H1 (cell line): ENCODE measurements around the gene CCNI2. TPM values are rescaled to one million over a fixed set of nuclear protein-coding genes. Genes with fewer than 3 reads are reported as not detected.

Experiments
- BCL11A ChIP-seq, 2 experiments: IDR thresholded peaks; one replicate each; pipeline ENCODE4 v1.6.1; 2011; ENCODE audit warnings: low read depth in 2 of 2, low read length in 2 of 2, mild to moderate bottlenecking in 2 of 2
- CBX5 ChIP-seq: fragments of 300-800, 300-1000 bp; sonication (generic); IDR thresholded peaks from 2 replicates; pipeline ENCODE4 v1.7.1; 2016; ENCODE audit warnings: antibody characterized with exemption, low read length, low read depth
- CBX8 ChIP-seq: fragments of 300-800, 300-1000 bp; sonication (generic); IDR thresholded peaks from 2 replicates; pipeline ENCODE4 v1.7.1; 2016; ENCODE audit warnings: low read depth, low read length, borderline replicate concordance
- GABPA ChIP-seq: IDR thresholded peaks from 2 replicates; pipeline ENCODE4 v1.6.1; 2011; ENCODE audit warnings: mild to moderate bottlenecking, low read length, moderate library complexity, borderline replicate concordance; ENCODE audit not compliant: insufficient read depth
- HDAC2 ChIP-seq, 2 experiments: fragments of 300-600 bp in 1 of 2; sonication (generic) in 1 of 2; IDR thresholded peaks; 2 replicates each; pipeline ENCODE4 v1.6.1; 2011 to 2012; ENCODE audit warnings: low read depth in 2 of 2, low read length in 2 of 2, mild to moderate bottlenecking in 2 of 2, moderate library complexity in 2 of 2, borderline replicate concordance in 1 of 2, inconsistent platforms in 1 of 2
- KDM5A ChIP-seq: fragments of 200-600 bp; IDR thresholded peaks from 2 replicates; pipeline ENCODE4 v1.7.1; 2012; ENCODE audit warnings: mild to moderate bottlenecking, low read length, inconsistent platforms, mixed read lengths
- PHF8 ChIP-seq: fragments of 200-600 bp; sonication (generic); conservative IDR thresholded peaks from 2 replicates; pipeline ENCODE4 v1.7.1; 2012; ENCODE audit warnings: low read depth, mild to moderate bottlenecking, inconsistent platforms, low read length, moderate library complexity
- RNF2 ChIP-seq: fragments of 200-900, 300-1000 bp; sonication (generic); IDR thresholded peaks from 2 replicates; pipeline ENCODE4 v1.7.1; 2016; ENCODE audit warnings: borderline replicate concordance, low read depth, mild to moderate bottlenecking, antibody characterized with exemption, low read length; ENCODE audit not compliant: poor library complexity, severe bottlenecking; ENCODE audit errors: missing control alignments
- SAP30 ChIP-seq: fragments of 300-600 bp; sonication (generic); IDR thresholded peaks from 2 replicates; pipeline ENCODE4 v1.7.1; 2012; ENCODE audit warnings: low read length, moderate library complexity, mild to moderate bottlenecking, inconsistent platforms; ENCODE audit not compliant: insufficient read depth, insufficient replicate concordance
- SIRT6 ChIP-seq: IDR thresholded peaks from one replicate; pipeline ENCODE4 v1.7.1; 2012; ENCODE audit warnings: low read length, inconsistent platforms
- polyA plus RNA-seq, 7 experiments: library from polyadenylated mRNA; depleted of rRNA in 3 of 7; stranded (reverse) in 5 of 7; unstranded in 2 of 7; fragments of >200 nt in 5 of 7; fragments of 200-250 nt in 2 of 7; gene quantifications; 1 replicate in 5 of 7; 2 replicates in 1 of 7; 4 replicates in 1 of 7; pipeline versions ENCODE4 v1.2.1 to v1.2.3, GENCODE V29; 2011 to 2013; ENCODE audit warnings: missing spikeins in 2 of 7, mixed read lengths in 2 of 7
- total RNA-seq: library from RNA; stranded (reverse); fragmentation: NEBNext Ultra II Directional; extraction: Animal tissue kit (Norgen Biotek cat#: 25700); gene quantifications from 2 replicates; pipeline ENCODE4 v1.2.1, GENCODE V29; 2021
- TF ChIP-seq, protein P1 (sequence below): fragments of 300-600 bp; sonication (generic); IDR thresholded peaks from 2 replicates; pipeline ENCODE4 v1.7.1; 2012; ENCODE audit warnings: low read length, moderate library complexity, mild to moderate bottlenecking, inconsistent platforms; ENCODE audit not compliant: insufficient replicate concordance

Gene CCNI2
- total and polyA plus RNA-seq, 2 of the 8 experiments (the other 6 are each of a cell fraction or from before 2014, with no cell fraction given) = 1.3 to 1.4 TPM

DNA sequence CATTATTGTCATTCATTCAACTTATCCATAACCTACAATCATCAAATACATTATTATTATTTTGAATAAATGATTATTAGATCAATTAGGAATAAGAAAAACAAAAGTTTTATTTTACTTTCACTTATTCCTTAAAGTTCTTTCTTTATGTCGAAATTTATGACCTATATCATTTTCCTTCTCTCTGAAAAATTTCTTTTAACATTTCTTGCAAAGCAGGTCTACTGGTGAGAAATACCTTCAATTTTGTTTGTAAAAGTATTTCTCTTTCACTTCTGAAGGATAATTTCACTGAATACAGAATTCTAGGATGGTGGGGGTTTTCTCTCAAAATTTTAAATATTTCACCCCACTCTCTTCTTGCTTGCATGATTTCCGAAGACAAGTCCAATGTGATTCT, 2.6 kb upstream of the CCNI2 start (continued):
- TF ChIP-seq, protein P1, sequence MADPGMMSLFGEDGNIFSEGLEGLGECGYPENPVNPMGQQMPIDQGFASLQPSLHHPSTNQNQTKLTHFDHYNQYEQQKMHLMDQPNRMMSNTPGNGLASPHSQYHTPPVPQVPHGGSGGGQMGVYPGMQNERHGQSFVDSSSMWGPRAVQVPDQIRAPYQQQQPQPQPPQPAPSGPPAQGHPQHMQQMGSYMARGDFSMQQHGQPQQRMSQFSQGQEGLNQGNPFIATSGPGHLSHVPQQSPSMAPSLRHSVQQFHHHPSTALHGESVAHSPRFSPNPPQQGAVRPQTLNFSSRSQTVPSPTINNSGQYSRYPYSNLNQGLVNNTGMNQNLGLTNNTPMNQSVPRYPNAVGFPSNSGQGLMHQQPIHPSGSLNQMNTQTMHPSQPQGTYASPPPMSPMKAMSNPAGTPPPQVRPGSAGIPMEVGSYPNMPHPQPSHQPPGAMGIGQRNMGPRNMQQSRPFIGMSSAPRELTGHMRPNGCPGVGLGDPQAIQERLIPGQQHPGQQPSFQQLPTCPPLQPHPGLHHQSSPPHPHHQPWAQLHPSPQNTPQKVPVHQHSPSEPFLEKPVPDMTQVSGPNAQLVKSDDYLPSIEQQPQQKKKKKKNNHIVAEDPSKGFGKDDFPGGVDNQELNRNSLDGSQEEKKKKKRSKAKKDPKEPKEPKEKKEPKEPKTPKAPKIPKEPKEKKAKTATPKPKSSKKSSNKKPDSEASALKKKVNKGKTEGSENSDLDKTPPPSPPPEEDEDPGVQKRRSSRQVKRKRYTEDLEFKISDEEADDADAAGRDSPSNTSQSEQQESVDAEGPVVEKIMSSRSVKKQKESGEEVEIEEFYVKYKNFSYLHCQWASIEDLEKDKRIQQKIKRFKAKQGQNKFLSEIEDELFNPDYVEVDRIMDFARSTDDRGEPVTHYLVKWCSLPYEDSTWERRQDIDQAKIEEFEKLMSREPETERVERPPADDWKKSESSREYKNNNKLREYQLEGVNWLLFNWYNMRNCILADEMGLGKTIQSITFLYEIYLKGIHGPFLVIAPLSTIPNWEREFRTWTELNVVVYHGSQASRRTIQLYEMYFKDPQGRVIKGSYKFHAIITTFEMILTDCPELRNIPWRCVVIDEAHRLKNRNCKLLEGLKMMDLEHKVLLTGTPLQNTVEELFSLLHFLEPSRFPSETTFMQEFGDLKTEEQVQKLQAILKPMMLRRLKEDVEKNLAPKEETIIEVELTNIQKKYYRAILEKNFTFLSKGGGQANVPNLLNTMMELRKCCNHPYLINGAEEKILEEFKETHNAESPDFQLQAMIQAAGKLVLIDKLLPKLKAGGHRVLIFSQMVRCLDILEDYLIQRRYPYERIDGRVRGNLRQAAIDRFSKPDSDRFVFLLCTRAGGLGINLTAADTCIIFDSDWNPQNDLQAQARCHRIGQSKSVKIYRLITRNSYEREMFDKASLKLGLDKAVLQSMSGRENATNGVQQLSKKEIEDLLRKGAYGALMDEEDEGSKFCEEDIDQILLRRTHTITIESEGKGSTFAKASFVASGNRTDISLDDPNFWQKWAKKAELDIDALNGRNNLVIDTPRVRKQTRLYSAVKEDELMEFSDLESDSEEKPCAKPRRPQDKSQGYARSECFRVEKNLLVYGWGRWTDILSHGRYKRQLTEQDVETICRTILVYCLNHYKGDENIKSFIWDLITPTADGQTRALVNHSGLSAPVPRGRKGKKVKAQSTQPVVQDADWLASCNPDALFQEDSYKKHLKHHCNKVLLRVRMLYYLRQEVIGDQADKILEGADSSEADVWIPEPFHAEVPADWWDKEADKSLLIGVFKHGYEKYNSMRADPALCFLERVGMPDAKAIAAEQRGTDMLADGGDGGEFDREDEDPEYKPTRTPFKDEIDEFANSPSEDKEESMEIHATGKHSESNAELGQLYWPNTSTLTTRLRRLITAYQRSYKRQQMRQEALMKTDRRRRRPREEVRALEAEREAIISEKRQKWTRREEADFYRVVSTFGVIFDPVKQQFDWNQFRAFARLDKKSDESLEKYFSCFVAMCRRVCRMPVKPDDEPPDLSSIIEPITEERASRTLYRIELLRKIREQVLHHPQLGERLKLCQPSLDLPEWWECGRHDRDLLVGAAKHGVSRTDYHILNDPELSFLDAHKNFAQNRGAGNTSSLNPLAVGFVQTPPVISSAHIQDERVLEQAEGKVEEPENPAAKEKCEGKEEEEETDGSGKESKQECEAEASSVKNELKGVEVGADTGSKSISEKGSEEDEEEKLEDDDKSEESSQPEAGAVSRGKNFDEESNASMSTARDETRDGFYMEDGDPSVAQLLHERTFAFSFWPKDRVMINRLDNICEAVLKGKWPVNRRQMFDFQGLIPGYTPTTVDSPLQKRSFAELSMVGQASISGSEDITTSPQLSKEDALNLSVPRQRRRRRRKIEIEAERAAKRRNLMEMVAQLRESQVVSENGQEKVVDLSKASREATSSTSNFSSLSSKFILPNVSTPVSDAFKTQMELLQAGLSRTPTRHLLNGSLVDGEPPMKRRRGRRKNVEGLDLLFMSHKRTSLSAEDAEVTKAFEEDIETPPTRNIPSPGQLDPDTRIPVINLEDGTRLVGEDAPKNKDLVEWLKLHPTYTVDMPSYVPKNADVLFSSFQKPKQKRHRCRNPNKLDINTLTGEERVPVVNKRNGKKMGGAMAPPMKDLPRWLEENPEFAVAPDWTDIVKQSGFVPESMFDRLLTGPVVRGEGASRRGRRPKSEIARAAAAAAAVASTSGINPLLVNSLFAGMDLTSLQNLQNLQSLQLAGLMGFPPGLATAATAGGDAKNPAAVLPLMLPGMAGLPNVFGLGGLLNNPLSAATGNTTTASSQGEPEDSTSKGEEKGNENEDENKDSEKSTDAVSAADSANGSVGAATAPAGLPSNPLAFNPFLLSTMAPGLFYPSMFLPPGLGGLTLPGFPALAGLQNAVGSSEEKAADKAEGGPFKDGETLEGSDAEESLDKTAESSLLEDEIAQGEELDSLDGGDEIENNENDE = no peak
- TF ChIP-seq CBX8 = no peak
- TF ChIP-seq PHF8 = no peak
- no peak for TF ChIP-seq SAP30
- TF ChIP-seq CBX5 = no peak
- no peak for TF ChIP-seq HDAC2 (IDR thresholded peaks at IDR 0.05; ENCODE audit: borderline replicate concordance in 1 of 2, low read depth in 2 of 2, low read length in 2 of 2)
- TF ChIP-seq BCL11A (IDR thresholded peaks at IDR 0.05; ENCODE audit: low read depth in 2 of 2, low read length in 2 of 2) = no peak
- TF ChIP-seq SIRT6 = no peak
- TF ChIP-seq GABPA = no peak
- no peak for TF ChIP-seq RNF2
- TF ChIP-seq KDM5A = no peak
